ENCODE data around the gene TFR2. TPM values are rescaled to one million over a fixed set of nuclear protein-coding genes. Genes with fewer than 3 reads are reported as not detected.

The TFR2 gene
- total and polyA plus RNA-seq, 4 donors, result 0.45 to 2.1 TPM; not detected in 2

DNA sequence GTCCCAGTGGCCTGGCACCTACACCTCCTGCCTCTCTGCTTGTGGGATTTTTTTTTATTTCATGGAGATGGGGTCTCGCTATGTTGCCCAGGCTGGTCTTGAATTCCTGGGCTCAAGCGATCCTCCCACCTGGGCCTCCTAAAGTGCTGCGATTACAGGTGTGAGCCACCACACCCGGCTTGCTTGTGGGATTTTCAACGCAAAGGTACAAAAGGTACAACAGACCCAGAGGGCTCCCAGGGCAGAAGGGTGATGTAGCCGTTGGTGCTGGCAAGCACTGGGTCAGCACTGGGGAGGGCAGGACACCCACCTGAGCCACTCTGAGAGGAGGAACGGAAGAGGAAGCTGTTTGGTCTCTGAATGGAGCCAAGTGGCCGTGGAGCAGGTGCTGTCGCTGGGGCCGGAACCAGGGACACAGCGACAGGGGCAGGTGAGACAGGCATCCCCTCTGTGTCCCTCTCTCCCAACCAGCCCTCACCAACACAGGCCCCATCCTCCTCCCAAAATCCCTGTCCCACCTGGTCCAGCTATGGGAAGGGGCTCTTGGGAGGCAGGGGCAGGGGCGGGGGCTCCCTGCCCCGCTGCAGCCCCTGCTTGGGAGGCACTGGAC lies 64.9 kb downstream of the TFR2 start:
- H3K36me3 ChIP-seq (ENCODE audit: control insufficient read depth in 1 of 2, insufficient read depth in 2 of 2, low read length in 1 of 2), result peaks cover 0 to 12% of the 10 kb centered on the region in 2 donors
- 94 to 95% methylated on average over 13 of the region's 13 CpGs for WGBS, 2 donors
- DNase-seq (no peak), ATAC-seq (ENCODE audit: low FRiP score) (no peak)
- H3K9me3 ChIP-seq (ENCODE audit: control insufficient read depth, low read length), result no peaks in the 10 kb centered on the region
- H3K4me3 ChIP-seq (ENCODE audit: low read length in 2 of 2), result no peak overlapping the region
- H3K27ac ChIP-seq (ENCODE audit: low read depth in 1 of 2, low read length in 2 of 2), result no peak overlapping the region
- intact Hi-C loops (cut with DNase I), result no loop called here
- no peaks in the 10 kb centered on the region for H3K4me1 ChIP-seq (ENCODE audit: control insufficient read depth in 1 of 2, insufficient read depth in 2 of 2, low read length in 2 of 2)
- no peaks in the 10 kb centered on the region for H3K27me3 ChIP-seq (ENCODE audit: control insufficient read depth in 1 of 2, insufficient read depth in 2 of 2, low read length in 1 of 2)

DNA sequence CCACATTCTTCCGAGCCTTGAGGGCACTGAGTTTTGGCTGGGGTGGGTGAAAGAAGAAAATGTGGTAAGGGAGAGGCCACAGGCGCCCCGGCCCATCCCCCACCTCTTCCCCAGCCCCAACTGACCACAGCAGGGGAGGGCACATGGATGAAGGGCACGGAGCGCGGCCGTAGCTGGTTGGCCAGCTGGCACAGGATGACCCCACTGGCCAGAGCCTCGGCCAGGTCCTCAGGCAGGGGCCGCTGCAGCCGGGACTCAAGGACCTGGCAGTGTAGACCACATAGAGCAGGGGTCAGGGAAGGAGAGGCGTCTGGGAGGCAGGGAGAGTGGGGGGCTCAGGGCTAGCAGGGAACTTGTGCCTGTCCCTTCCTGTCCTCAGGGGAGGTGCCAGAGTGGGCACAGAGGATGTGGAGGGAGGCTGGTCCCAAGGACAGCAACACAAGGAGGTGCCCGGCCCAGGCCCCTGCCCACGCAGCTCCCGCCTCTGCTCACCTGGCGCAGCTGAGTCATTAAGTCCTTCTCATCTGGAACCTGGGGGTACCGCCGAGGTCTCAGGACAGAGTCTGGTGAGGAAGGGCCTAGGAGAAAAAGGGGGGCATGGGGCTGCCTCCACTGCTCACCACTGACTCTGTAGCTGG lies 65.5 kb downstream of the TFR2 start:
- no peaks in the 10 kb centered on the region for H3K9me3 ChIP-seq (ENCODE audit: control insufficient read depth, low read length)
- DNase-seq (no peak), ATAC-seq (ENCODE audit: low FRiP score) (no peak)
- WGBS, 2 donors, result 86 to 90% methylated on average over 15 to 17 of the region's 17 CpGs
- H3K27ac ChIP-seq (ENCODE audit: low read depth in 1 of 2, low read length in 2 of 2), result no peak overlapping the region
- no peaks in the 10 kb centered on the region for H3K27me3 ChIP-seq (ENCODE audit: control insufficient read depth in 1 of 2, insufficient read depth in 2 of 2, low read length in 1 of 2)
- H3K4me1 ChIP-seq (ENCODE audit: control insufficient read depth in 1 of 2, insufficient read depth in 2 of 2, low read length in 2 of 2), result no peaks in the 10 kb centered on the region
- H3K36me3 ChIP-seq (ENCODE audit: control insufficient read depth in 1 of 2, insufficient read depth in 2 of 2, low read length in 1 of 2), result peaks cover 0 to 12% of the 10 kb centered on the region in 2 donors
- H3K4me3 ChIP-seq (ENCODE audit: low read length in 2 of 2), result no peak overlapping the region
- intact Hi-C loops (cut with DNase I), result no loop called here

DNA sequence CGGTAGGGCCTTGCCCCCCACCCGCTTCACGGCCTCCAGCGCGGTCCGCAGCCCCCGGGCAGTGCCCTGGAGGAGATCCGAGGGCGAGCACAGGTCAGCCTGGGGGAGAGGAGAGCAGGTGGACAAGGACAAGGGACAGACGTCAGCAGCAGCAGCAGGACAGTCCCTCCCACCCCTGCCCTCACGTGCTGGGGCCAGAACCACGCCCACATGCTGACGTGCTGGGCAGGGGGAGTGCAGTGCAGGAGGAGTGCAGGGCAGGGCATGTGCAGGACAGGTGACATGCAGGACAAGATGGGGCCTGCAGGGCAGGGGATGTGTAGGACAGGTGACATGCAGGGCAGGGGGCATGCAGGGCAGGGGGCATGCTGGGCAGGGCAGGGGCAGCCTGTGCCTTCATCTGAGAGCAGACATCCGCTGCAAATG lies 66.1 kb downstream of the TFR2 start:
- intact Hi-C loops (cut with DNase I), result no loop called here
- Histone ChIP-seq H3K9me3 (ENCODE audit: control insufficient read depth, low read length) (no peaks in the 10 kb centered on the region), H3K4me1 (ENCODE audit: control insufficient read depth in 1 of 2, insufficient read depth in 2 of 2, low read length in 2 of 2) (no peaks in the 10 kb centered on the region), H3K4me3 (ENCODE audit: low read length in 2 of 2) (no peak overlapping the region), H3K27me3 (ENCODE audit: control insufficient read depth in 1 of 2, insufficient read depth in 2 of 2, low read length in 1 of 2) (no peaks in the 10 kb centered on the region), H3K36me3 (ENCODE audit: control insufficient read depth in 1 of 2, insufficient read depth in 2 of 2, low read length in 1 of 2) (peaks cover 0 to 10% of the 10 kb centered on the region in 2 donors), H3K27ac (ENCODE audit: low read depth in 1 of 2, low read length in 2 of 2) (no peak overlapping the region)
- 78% methylated on average over 14 of the region's 14 CpGs for WGBS, 2 donors
- ATAC-seq (ENCODE audit: low FRiP score) (no peak), DNase-seq (no peak)

DNA sequence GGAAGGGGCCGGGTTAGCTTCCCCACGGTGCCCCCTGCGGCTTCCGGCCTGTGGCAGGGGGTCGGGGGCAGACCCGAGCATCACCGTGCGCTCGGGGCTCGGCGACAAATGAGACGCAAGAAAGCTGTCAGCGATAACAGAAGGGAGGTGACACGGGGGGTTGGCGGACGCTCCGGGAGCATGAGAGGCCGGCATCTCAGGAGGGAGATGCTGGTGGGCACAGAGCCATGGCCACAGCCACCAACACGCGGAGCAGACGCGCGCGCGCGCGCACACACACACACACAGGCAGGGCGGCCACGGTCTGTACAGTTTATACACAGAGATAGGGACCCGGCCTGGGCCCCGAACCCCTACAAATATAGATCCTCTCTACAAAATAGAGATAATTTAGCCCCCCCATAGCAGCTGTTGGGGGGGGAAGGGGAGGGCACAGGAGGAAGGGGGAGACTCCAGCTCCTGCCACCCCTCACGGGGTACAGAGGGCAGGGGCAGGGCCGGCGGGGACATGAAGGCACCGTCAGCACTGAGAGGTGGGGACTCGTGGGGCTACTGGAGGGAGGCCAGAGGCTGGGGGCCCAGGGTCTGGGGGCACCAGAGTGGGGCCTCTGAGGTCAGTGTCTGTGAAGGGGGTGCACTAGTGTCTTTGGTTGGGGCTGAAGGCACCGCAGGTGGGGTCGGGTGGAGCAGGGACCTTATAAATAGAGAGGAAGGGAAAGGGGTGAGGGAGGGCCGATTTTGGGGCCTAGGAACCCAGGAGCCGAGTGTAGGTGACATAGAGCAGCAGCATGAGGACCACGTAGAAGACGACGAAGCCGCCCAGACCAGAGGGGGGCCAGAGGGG lies 66.8 kb downstream of the TFR2 start:
- Histone ChIP-seq H3K36me3 (ENCODE audit: control insufficient read depth in 1 of 2, insufficient read depth in 2 of 2, low read length in 1 of 2) (peaks cover 0 to 8% of the 10 kb centered on the region in 2 donors), H3K9me3 (ENCODE audit: control insufficient read depth, low read length) (no peaks in the 10 kb centered on the region), H3K4me1 (ENCODE audit: control insufficient read depth in 1 of 2, insufficient read depth in 2 of 2, low read length in 2 of 2) (no peaks in the 10 kb centered on the region), H3K27me3 (ENCODE audit: control insufficient read depth in 1 of 2, insufficient read depth in 2 of 2, low read length in 1 of 2) (no peaks in the 10 kb centered on the region), H3K27ac (ENCODE audit: low read depth in 1 of 2, low read length in 2 of 2) (no peak overlapping the region), H3K4me3 (ENCODE audit: low read length in 2 of 2) (no peak overlapping the region)
- DNase-seq (peak in 1 of 2 donors; percentile 44), ATAC-seq (ENCODE audit: low FRiP score) (no peak)
- 92 to 93% methylated on average over 43 to 44 of the region's 44 CpGs for WGBS, 2 donors
- intact Hi-C loops (cut with DNase I), result no loop called here

DNA sequence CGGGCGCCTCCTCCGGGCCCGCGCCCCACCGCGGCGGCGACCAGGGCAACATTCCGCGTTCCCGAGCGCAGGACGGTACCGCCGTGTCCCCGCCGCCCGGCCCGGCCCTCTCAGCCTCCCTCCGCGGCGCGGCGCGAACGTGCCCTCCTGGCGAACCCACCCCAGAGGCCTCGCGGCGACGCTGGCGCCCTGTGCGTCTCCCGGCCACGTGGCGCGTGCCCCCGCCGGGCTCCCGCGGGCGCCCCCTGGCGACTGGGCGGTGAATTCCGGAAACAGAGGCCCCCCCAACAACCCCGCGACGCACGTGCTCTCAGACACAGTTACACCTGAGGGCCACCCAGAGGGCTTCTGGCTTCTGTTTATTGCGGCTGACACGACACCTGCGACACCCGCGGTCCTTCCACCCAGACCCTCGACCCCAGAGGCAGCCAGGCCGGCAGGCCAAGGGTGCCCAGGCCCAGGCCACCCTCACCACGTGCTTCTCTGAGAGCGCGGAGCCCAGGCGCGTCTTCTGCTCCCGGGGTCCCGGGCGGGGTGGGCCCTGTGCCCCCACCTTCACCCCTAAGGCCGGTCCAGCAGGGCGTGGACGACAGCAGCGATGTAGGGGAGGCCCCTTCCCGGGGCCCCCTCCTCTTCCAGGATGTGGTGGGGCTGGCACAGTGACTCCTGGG lies 67.5 kb downstream of the TFR2 start, which contains the start of gene SAP25:
TSS of gene SAP25 (minus strand) at position 210 of the 671 bp plus-strand sequence. CDS start at position 52, 158 bp downstream.
- intact Hi-C loops (cut with DNase I), result no loop called here
- Histone ChIP-seq H3K4me1 (ENCODE audit: control insufficient read depth in 1 of 2, insufficient read depth in 2 of 2, low read length in 2 of 2) (no peaks in the 10 kb centered on the region), H3K36me3 (ENCODE audit: control insufficient read depth in 1 of 2, insufficient read depth in 2 of 2, low read length in 1 of 2) (peaks cover 0 to 8% of the 10 kb centered on the region in 2 donors), H3K27me3 (ENCODE audit: control insufficient read depth in 1 of 2, insufficient read depth in 2 of 2, low read length in 1 of 2) (no peaks in the 10 kb centered on the region), H3K9me3 (ENCODE audit: control insufficient read depth, low read length) (no peaks in the 10 kb centered on the region), H3K4me3 (ENCODE audit: low read length in 2 of 2) (no peak within 1 kb of the TSS), H3K27ac (ENCODE audit: low read depth in 1 of 2, low read length in 2 of 2) (no peak within 1 kb of the TSS)
- no peak for ATAC-seq (ENCODE audit: low FRiP score)
- 88 to 90% methylated on average over 70 of the region's 70 CpGs for WGBS, 2 donors
- DNase-seq, result no peak

DNA sequence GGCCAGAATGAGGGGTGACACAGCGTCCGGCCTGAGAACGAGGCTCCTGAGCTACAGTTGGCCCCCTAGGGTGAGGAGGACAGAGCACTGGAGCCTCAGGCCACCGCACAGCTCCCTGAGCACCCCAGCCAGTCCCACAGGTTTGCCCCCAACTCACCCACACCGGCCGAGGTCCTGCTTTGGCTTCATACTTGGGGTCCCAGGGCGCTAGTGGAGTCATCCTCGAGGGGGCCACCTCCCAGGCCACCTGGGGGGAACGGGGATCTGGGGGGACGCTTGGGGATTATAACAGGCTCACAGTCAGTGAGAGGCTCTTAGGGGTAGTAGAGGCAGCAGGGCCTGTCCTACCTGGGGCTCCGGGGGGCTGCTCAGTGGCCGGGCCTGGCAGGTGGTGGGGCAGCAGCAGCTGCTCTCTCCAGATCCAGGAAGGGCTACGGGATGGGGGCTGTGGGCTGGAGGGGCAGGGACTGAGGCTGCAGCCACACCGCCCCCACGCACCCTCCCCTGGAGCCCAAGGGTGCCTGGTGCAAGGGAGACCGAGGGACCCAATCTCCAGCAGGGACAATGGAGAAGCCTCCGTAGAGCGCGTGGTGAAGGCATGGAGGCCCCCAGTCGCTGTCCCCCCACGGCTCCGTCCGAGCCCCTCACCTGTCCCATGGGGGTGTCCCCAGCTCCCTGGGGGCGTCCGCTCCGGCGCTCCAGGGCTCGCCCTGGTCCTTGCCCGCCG lies 68.2 kb downstream of the TFR2 start:
- intact Hi-C loops (cut with DNase I), result no loop called here
- ATAC-seq (ENCODE audit: low FRiP score), result no peak
- Histone ChIP-seq H3K4me1 (ENCODE audit: control insufficient read depth in 1 of 2, insufficient read depth in 2 of 2, low read length in 2 of 2) (no peaks in the 10 kb centered on the region), H3K4me3 (ENCODE audit: low read length in 2 of 2) (no peak overlapping the region), H3K9me3 (ENCODE audit: control insufficient read depth, low read length) (no peaks in the 10 kb centered on the region), H3K27me3 (ENCODE audit: control insufficient read depth in 1 of 2, insufficient read depth in 2 of 2, low read length in 1 of 2) (no peaks in the 10 kb centered on the region), H3K27ac (ENCODE audit: low read depth in 1 of 2, low read length in 2 of 2) (no peak overlapping the region), H3K36me3 (ENCODE audit: control insufficient read depth in 1 of 2, insufficient read depth in 2 of 2, low read length in 1 of 2) (peaks cover 0 to 5% of the 10 kb centered on the region in 2 donors)
- 94 to 95% methylated on average over 28 to 30 of the region's 30 CpGs for WGBS, 2 donors
- peak in 1 of 2 donors; percentile 45 for DNase-seq

DNA sequence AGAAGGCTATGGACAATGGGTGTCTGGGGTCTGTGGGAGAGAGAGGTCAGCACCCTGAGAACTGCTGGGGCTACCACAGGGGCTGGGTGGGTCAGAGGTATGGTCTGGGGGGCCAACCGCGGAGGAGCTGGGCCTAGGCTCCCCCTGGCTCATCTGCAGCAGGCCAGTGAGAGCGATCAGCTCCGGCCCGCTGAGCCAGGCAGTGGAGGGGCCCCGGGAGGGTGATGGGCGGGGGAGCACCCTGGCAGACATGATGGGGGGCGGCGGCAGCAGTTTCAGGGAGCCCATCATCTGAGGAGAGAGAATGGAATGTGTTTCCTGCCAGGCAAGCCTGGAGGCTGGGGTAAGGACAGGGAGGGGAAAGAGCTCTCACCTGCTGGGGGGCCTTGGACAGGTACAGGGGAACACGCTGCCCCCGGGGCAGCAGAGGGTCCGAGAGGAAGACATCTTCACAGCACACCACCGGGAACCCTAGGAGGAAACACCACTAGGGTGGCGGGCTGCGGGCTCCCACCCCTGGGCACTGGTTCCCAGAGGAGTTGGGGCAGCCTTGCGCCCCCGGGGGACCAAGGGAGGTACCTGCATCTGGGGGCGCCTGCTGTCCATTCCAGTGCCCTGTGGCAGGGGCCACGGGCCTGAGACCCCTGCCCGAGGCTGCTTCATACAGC lies 68.9 kb downstream of the TFR2 start:
- no peak for DNase-seq
- H3K36me3 ChIP-seq (ENCODE audit: control insufficient read depth in 1 of 2, insufficient read depth in 2 of 2, low read length in 1 of 2), result peaks cover 0 to 2% of the 10 kb centered on the region in 2 donors
- 86 to 88% methylated on average over 17 to 20 of the region's 20 CpGs for WGBS, 2 donors
- H3K4me3 ChIP-seq (ENCODE audit: low read length in 2 of 2), result no peak overlapping the region
- no peak overlapping the region for H3K27ac ChIP-seq (ENCODE audit: low read depth in 1 of 2, low read length in 2 of 2)
- intact Hi-C loops (cut with DNase I), result no loop called here
- no peaks in the 10 kb centered on the region for H3K27me3 ChIP-seq (ENCODE audit: control insufficient read depth in 1 of 2, insufficient read depth in 2 of 2, low read length in 1 of 2)
- no peak for ATAC-seq (ENCODE audit: low FRiP score)
- no peaks in the 10 kb centered on the region for H3K9me3 ChIP-seq (ENCODE audit: control insufficient read depth, low read length)
- H3K4me1 ChIP-seq (ENCODE audit: control insufficient read depth in 1 of 2, insufficient read depth in 2 of 2, low read length in 2 of 2), result no peaks in the 10 kb centered on the region

DNA sequence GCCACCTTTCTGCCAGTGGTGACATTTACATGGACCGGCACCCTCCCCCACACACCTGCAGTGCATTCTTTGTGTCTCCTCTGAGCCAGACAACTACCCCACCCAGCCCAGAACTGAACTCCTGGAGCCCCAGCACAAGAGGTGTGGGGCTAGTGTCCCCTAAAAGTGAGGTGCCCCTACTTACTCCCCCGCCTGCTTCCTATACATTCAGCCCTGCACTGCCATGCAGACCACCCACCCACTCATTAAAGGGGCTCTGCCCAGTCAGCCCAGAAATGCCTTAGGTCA lies 69.6 kb downstream of the TFR2 start:
- WGBS, 2 donors, result 91 to 99% methylated on average over 2 of the region's 2 CpGs
- DNase-seq, result no peak
- H3K27ac ChIP-seq (ENCODE audit: low read depth in 1 of 2, low read length in 2 of 2), result no peak overlapping the region
- H3K36me3 ChIP-seq (ENCODE audit: control insufficient read depth in 1 of 2, insufficient read depth in 2 of 2, low read length in 1 of 2), result peaks cover 0 to 2% of the 10 kb centered on the region in 2 donors
- intact Hi-C loops (cut with DNase I), result no loop called here
- no peak for ATAC-seq (ENCODE audit: low FRiP score)
- H3K4me3 ChIP-seq (ENCODE audit: low read length in 2 of 2), result no peak overlapping the region
- no peaks in the 10 kb centered on the region for H3K4me1 ChIP-seq (ENCODE audit: control insufficient read depth in 1 of 2, insufficient read depth in 2 of 2, low read length in 2 of 2)
- H3K27me3 ChIP-seq (ENCODE audit: control insufficient read depth in 1 of 2, insufficient read depth in 2 of 2, low read length in 1 of 2), result no peaks in the 10 kb centered on the region
- H3K9me3 ChIP-seq (ENCODE audit: control insufficient read depth, low read length), result no peaks in the 10 kb centered on the region
